OCI-LY3 (cell line): ENCODE measurements around the gene TM4SF18.

Experiments used
- CTCF ChIP-seq: fragments of 200-600, 300-600 bp; sonication (generic); IDR thresholded peaks from 2 replicates; pipeline ENCODE4 v1.5.1; 2014; ENCODE audit warnings: antibody characterized with exemption, low read length, low read depth
- EZH2phosphoT487 ChIP-seq: fragments of 200-600 bp; shearing (Covaris generic); IDR thresholded peaks from 2 replicates; pipeline ENCODE4 v1.6.1; 2018; ENCODE audit warnings: antibody characterized with exemption, mixed run types, low read depth

- TF ChIP-seq CTCF (no peak), EZH2phosphoT487 (no peak)
Measured at GRCh38 chr3:149310796-149311534, 22.5 kb downstream of the TM4SF18 start.
